Transverse colon (tissue), 3 donors: ENCODE measurements around the gene LRRC3.

Experiments
- POLR2A ChIP-seq: fragments of 450-650 bp; IDR thresholded peaks from one replicate; pipeline ENCODE4 v1.6.1; 2016; ENCODE audit warnings: antibody characterized with exemption, mild to moderate bottlenecking, moderate library complexity
- TF ChIP-seq, protein P1 (sequence below), 5 experiments: fragments of 200-600 bp in 3 of 5; fragments of 450-650 bp in 2 of 5; sonication (generic) in 3 of 5; IDR thresholded peaks; 1 replicate in 2 of 5; 2 replicates in 3 of 5; pipeline ENCODE4 v1.5.1; 2016 to 2017; ENCODE audit warnings: antibody characterized with exemption in 5 of 5, inconsistent platforms in 3 of 5, mild to moderate bottlenecking in 2 of 5, moderate library complexity in 1 of 5

- TF ChIP-seq, protein P1, sequence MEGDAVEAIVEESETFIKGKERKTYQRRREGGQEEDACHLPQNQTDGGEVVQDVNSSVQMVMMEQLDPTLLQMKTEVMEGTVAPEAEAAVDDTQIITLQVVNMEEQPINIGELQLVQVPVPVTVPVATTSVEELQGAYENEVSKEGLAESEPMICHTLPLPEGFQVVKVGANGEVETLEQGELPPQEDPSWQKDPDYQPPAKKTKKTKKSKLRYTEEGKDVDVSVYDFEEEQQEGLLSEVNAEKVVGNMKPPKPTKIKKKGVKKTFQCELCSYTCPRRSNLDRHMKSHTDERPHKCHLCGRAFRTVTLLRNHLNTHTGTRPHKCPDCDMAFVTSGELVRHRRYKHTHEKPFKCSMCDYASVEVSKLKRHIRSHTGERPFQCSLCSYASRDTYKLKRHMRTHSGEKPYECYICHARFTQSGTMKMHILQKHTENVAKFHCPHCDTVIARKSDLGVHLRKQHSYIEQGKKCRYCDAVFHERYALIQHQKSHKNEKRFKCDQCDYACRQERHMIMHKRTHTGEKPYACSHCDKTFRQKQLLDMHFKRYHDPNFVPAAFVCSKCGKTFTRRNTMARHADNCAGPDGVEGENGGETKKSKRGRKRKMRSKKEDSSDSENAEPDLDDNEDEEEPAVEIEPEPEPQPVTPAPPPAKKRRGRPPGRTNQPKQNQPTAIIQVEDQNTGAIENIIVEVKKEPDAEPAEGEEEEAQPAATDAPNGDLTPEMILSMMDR (IDR thresholded peaks at IDR 0.05), result no peak
- TF ChIP-seq POLR2A, result no peak
Observed at GRCh38 chr21:44432841-44433790, 22.2 kb upstream of the LRRC3 start.
